Measurements from ENCODE around the gene KRT84. TPM values are rescaled to one million over a fixed set of nuclear protein-coding genes. Genes with fewer than 3 reads are reported as not detected.

Gene KRT84
- total and polyA plus RNA-seq, 2 of the 4 experiments (the other 2 are of a cell fraction), result not detected

DNA sequence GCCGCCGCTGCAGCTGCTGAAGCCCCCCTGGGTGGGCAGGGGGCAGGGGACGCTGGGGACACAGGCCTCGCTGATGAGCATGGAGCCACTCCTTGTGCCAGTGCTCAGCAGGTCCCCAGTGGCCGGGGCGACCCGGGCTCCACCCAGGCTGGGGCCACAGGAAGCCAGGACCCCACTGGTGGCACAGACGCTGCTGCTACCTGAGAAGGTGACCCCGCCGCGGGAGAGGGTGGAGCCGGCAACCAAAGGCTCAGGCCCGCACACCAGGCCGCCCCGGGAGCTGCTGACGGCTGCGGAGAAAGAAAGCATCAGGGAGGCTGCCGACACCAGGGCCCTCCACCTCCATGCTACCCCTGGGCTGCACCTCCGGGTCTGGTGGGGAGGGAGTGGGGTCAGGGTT lies 7.4 kb downstream of the KRT84 start:
- H3K27ac ChIP-seq (ENCODE audit: insufficient read depth, low read length), result no peak overlapping the region
- H2BK20ac ChIP-seq (ENCODE audit: low read depth, low read length), result no peak overlapping the region
- intact Hi-C loops (cut with micrococcal nuclease) (no loop called here), in situ Hi-C loops (cut with MboI; ENCODE audit: low sequenced_read_pairs) (loop anchor here (10.0 kb wide), 1 partner anchor 607 kb away; no protein-coding TSS in a partner anchor), dilution Hi-C loops (cut with HindIII; ENCODE audit: low sequenced_read_pairs, unreplicated experiment) (no loop called here)
- no peak overlapping the region for H3K56ac ChIP-seq (ENCODE audit: extremely low read depth, insufficient read depth, low read length)
- H2BK120ac ChIP-seq (ENCODE audit: low read depth, low read length), result no peak overlapping the region
- no peak for ATAC-seq (ENCODE audit: low read depth)
- ChIA-PET CTCF (no interaction called here), POLR2A (ENCODE audit: unreplicated experiment) (no interaction called here)
- H3K4me3 ChIP-seq (ENCODE audit: insufficient read depth, low read depth, low read length), result no peak overlapping the region
- DNase-seq, result no peak
- 48% methylated on average over 4 of the region's 19 CpGs; no CpG with 5 or more reads in 1 of the 2 experiments for WGBS, 2 experiments (ENCODE audit: extremely low coverage in 2 of 2, insufficient read length in 1 of 2)
- H4K5ac ChIP-seq (ENCODE audit: low read depth, low read length), result no peak overlapping the region
- H4K8ac ChIP-seq (ENCODE audit: low read depth in 2 of 2, low read length in 2 of 2), result no peak overlapping the region
- no peak overlapping the region for H3K4me2 ChIP-seq (ENCODE audit: low read depth, low read length)
- no peak overlapping the region for H2AK5ac ChIP-seq (ENCODE audit: low read depth, low read length)
- no peaks in the 10 kb centered on the region for H3K4me1 ChIP-seq (ENCODE audit: control insufficient read depth, insufficient read depth, low read length)
- no peak overlapping the region for H2BK15ac ChIP-seq (ENCODE audit: low read depth, low read length)
- no peak overlapping the region for H2BK5ac ChIP-seq (ENCODE audit: low read depth, low read length, poor library complexity, severe bottlenecking)
- no TSS peak for BruUV-seq (replicated peaks)
- H3K4ac ChIP-seq (ENCODE audit: low read depth, low read length), result no peak overlapping the region
- no peaks in the 10 kb centered on the region for H3K9me3 ChIP-seq (ENCODE audit: control insufficient read depth, insufficient read depth, low read length)
- no peaks in the 10 kb centered on the region for H3K9me1 ChIP-seq (ENCODE audit: insufficient read depth, low read length)
- H2AFZ ChIP-seq (replicated peaks; ENCODE audit: low read length, poor library complexity), result no peak overlapping the region
- TF ChIP-seq, protein P1, sequence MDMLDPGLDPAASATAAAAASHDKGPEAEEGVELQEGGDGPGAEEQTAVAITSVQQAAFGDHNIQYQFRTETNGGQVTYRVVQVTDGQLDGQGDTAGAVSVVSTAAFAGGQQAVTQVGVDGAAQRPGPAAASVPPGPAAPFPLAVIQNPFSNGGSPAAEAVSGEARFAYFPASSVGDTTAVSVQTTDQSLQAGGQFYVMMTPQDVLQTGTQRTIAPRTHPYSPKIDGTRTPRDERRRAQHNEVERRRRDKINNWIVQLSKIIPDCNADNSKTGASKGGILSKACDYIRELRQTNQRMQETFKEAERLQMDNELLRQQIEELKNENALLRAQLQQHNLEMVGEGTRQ (IDR thresholded peaks at IDR 0.05; ENCODE audit: low read depth, low read length), result no peak
- TF ChIP-seq, protein P2, sequence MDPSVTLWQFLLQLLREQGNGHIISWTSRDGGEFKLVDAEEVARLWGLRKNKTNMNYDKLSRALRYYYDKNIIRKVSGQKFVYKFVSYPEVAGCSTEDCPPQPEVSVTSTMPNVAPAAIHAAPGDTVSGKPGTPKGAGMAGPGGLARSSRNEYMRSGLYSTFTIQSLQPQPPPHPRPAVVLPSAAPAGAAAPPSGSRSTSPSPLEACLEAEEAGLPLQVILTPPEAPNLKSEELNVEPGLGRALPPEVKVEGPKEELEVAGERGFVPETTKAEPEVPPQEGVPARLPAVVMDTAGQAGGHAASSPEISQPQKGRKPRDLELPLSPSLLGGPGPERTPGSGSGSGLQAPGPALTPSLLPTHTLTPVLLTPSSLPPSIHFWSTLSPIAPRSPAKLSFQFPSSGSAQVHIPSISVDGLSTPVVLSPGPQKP (IDR thresholded peaks at IDR 0.05; ENCODE audit: borderline replicate concordance, low read depth, low read length), result no peak
- no peak for TF ChIP-seq NFE2L2 (IDR thresholded peaks at IDR 0.05; ENCODE audit: low read depth, low read length)
- no peak for TF ChIP-seq RCOR1 (IDR thresholded peaks at IDR 0.05; ENCODE audit: insufficient replicate concordance, low read length)
- TF ChIP-seq RFX5 (IDR thresholded peaks at IDR 0.05; ENCODE audit: low read depth, low read length), result no peak
- no peak for TF ChIP-seq POLR2A (IDR thresholded peaks at IDR 0.05; ENCODE audit: low read depth, low read length)
- no peak overlapping the region for H3K23ac ChIP-seq (ENCODE audit: low read depth, low read length)
- H3K79me1 ChIP-seq (ENCODE audit: low read depth in 1 of 2, low read length in 2 of 2), result no peaks in the 10 kb centered on the region
- no peak overlapping the region for H3K14ac ChIP-seq (replicated peaks; ENCODE audit: low read depth, low read length)
- no peaks in the 10 kb centered on the region for H4K20me1 ChIP-seq (ENCODE audit: insufficient read depth, low read length)
- peaks cover 42% of the 10 kb centered on the region for H3K27me3 ChIP-seq (ENCODE audit: control insufficient read depth, insufficient read depth, low read length)
- no peak overlapping the region for H4K91ac ChIP-seq (ENCODE audit: insufficient read depth, low read depth, low read length)
- H3K18ac ChIP-seq (ENCODE audit: low read depth, low read length), result no peak overlapping the region
- no peaks in the 10 kb centered on the region for H3K36me3 ChIP-seq (ENCODE audit: control insufficient read depth, insufficient read depth, low read length)
- no peak overlapping the region for H3K9ac ChIP-seq (ENCODE audit: low read depth, low read length)
- H2AK9ac ChIP-seq (replicated peaks; ENCODE audit: low read depth, low read length, poor library complexity), result no peak overlapping the region
